GM12873 (cell line): ENCODE measurements around the gene DNAAF5.

ENCODE experiments used
- TF ChIP-seq, protein P1 (sequence below): IDR thresholded peaks from 2 replicates; pipeline ENCODE4 v1.5.1; 2012; ENCODE audit warnings: low read depth, mild to moderate bottlenecking, moderate library complexity, low read length, control low read depth; ENCODE audit not compliant: insufficient read depth; ENCODE audit errors: missing control alignments

The DNAAF5 gene

GRCh38 chr7:835485-836401 lies 109.2 kb downstream of the DNAAF5 start:
- TF ChIP-seq, protein P1, sequence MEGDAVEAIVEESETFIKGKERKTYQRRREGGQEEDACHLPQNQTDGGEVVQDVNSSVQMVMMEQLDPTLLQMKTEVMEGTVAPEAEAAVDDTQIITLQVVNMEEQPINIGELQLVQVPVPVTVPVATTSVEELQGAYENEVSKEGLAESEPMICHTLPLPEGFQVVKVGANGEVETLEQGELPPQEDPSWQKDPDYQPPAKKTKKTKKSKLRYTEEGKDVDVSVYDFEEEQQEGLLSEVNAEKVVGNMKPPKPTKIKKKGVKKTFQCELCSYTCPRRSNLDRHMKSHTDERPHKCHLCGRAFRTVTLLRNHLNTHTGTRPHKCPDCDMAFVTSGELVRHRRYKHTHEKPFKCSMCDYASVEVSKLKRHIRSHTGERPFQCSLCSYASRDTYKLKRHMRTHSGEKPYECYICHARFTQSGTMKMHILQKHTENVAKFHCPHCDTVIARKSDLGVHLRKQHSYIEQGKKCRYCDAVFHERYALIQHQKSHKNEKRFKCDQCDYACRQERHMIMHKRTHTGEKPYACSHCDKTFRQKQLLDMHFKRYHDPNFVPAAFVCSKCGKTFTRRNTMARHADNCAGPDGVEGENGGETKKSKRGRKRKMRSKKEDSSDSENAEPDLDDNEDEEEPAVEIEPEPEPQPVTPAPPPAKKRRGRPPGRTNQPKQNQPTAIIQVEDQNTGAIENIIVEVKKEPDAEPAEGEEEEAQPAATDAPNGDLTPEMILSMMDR, result no peak
